AG04450 (cell line): Measurements from ENCODE around the gene CACNA1E. TPM values are rescaled to one million over a fixed set of nuclear protein-coding genes. Genes with fewer than 3 reads are reported as not detected.

ENCODE experiments used
- CTCF ChIA-PET: fragments of 300-600, 350-600 bp; formaldehyde crosslinking; extraction: SDS; loops from one replicate; lab custom pipeline; 2022; ENCODE audit warnings: antibody characterized with exemption, inconsistent platforms; lab: Charles Lee
- POLR2A ChIA-PET: fragments of 350-600 bp; formaldehyde crosslinking; extraction: SDS; loops from one replicate; lab custom pipeline; 2021; ENCODE audit warnings: antibody characterized with exemption, inconsistent platforms; lab: Yijun Ruan, JAX
- DNase-seq: peaks from one replicate; pipeline ENCODE4 v3.0.0-alpha.2; 2011; ENCODE audit warnings: low read depth, low spot score
- H3K27ac ChIP-seq: one replicate; pipeline ENCODE4 v1.5.1; 2012; ENCODE audit warnings: low read depth, low read length, control low read depth
- H3K27me3 ChIP-seq: one replicate; pipeline ENCODE4 v1.6.0; 2012; ENCODE audit warnings: low read length; ENCODE audit not compliant: control insufficient read depth, insufficient read depth
- H3K4me3 ChIP-seq: 2 replicates; pipeline ENCODE4 v1.5.1; 2011; ENCODE audit warnings: mild to moderate bottlenecking, low read depth, low read length, control low read depth
- H3K9me3 ChIP-seq: 2 replicates; pipeline ENCODE4 v1.5.1; 2012; ENCODE audit warnings: low read length; ENCODE audit not compliant: control insufficient read depth, insufficient read depth
- CTCF ChIP-seq: IDR thresholded peaks from 2 replicates; pipeline ENCODE4 v1.5.1; 2011; ENCODE audit warnings: low read depth, low read length, control low read depth, inconsistent platforms
- polyA plus RNA-seq: library from polyadenylated mRNA; depleted of rRNA; stranded (reverse); fragments of >200 nt; gene quantifications from 2 replicates; pipeline ENCODE4 v1.2.3, GENCODE V29; 2011

Gene CACNA1E
- polyA plus RNA-seq, 1 experiment = not detected

- no peak for DNase-seq
- no peak for TF ChIP-seq CTCF
- Histone ChIP-seq H3K27me3 (no peaks in the 10 kb centered on the region), H3K9me3 (no peaks in the 10 kb centered on the region), H3K4me3 (no peak overlapping the region), H3K27ac (no peak overlapping the region)
- POLR2A ChIA-PET = no interaction called here
- CTCF ChIA-PET = interaction anchor here (2.1 kb wide), 1 partner anchor 19 kb away, joined by 8 read pairs; no protein-coding TSS in a partner anchor
Measured at GRCh38 chr1:181497870-181498269, 14.6 kb downstream of the CACNA1E start.

- no peak overlapping the region for H3K4me3 ChIP-seq
- H3K27ac ChIP-seq = no peak overlapping the region
- no peak for TF ChIP-seq CTCF
- no peak for DNase-seq
- H3K9me3 ChIP-seq = no peaks in the 10 kb centered on the region
- POLR2A ChIA-PET = no interaction called here
- no peaks in the 10 kb centered on the region for H3K27me3 ChIP-seq
- CTCF ChIA-PET = no interaction called here
Measured at GRCh38 chr1:181499825-181500224, 16.5 kb downstream of the CACNA1E start.

- Histone ChIP-seq H3K27me3 (no peaks in the 10 kb centered on the region), H3K4me3 (no peak overlapping the region), H3K9me3 (no peaks in the 10 kb centered on the region), H3K27ac (no peak overlapping the region)
- no peak for TF ChIP-seq CTCF
- ChIA-PET POLR2A (no interaction called here), CTCF (no interaction called here)
- DNase-seq = no peak
Measured at GRCh38 chr1:181500636-181501035, 17.3 kb downstream of the CACNA1E start.

GRCh38 chr1:181501612-181502011 lies 18.3 kb downstream of the CACNA1E start:
- Histone ChIP-seq H3K4me3 (no peak overlapping the region), H3K9me3 (no peaks in the 10 kb centered on the region), H3K27ac (no peak overlapping the region), H3K27me3 (no peaks in the 10 kb centered on the region)
- no peak for DNase-seq
- POLR2A ChIA-PET = no interaction called here
- TF ChIP-seq CTCF = no peak
- CTCF ChIA-PET = no interaction called here

GRCh38 chr1:181503171-181503810 lies 20.0 kb downstream of the CACNA1E start:
- H3K27ac ChIP-seq = no peak overlapping the region
- no peak for DNase-seq
- TF ChIP-seq CTCF = no peak
- CTCF ChIA-PET = no interaction called here
- H3K27me3 ChIP-seq = no peaks in the 10 kb centered on the region
- POLR2A ChIA-PET = no interaction called here
- no peaks in the 10 kb centered on the region for H3K9me3 ChIP-seq
- no peak overlapping the region for H3K4me3 ChIP-seq
